K562 (cell line): ENCODE measurements around the gene PRDM16. TPM values are rescaled to one million over a fixed set of nuclear protein-coding genes. Genes with fewer than 3 reads are reported as not detected.

Experiments used
- ATAC-seq: fragments of 200-7000 bp; cut with Tn5 transposase; 3 replicates; pipeline ENCODE4 v1.9.1; 2020; ENCODE audit warnings: moderate library complexity
- BruUV-seq: library from RNA; stranded (reverse); fragments of 400-500 nt; replicated peaks from 2 replicates; lab custom pipeline; 2021; lab: Mats Ljungman, UMichigan
- CTCF ChIA-PET: fragments of 300-600 bp; formaldehyde crosslinking; extraction: SDS; loops from one replicate; lab custom pipeline; 2021; ENCODE audit warnings: low intra/inter-chr PET ratio; lab: Yijun Ruan, JAX
- POLR2A ChIA-PET: fragments of 300-600, 350-650 bp; sonication (Branson Sonifier 250); formaldehyde crosslinking; extraction: SDS; loops from one replicate; lab custom pipeline; 2021; ENCODE audit warnings: antibody characterized with exemption, inconsistent platforms; lab: Yijun Ruan, JAX
- DNase-seq, 4 experiments: peaks; one replicate each; pipeline versions ENCODE4 v3.0.0 to v3.0.0-alpha.2; 2011 to 2018; ENCODE audit warnings: low spot score in 3 of 4, mixed read lengths in 3 of 4; ENCODE audit errors: extremely low read depth in 1 of 4
- FAIRE-seq: peaks from 2 replicates; lab custom pipeline; 2011; peaks lifted over from hg19 to GRCh38; lab: Jason Lieb, UNC
- H2AFZ ChIP-seq: 2 replicates; pipeline ENCODE4 v1.6.0; 2011; ENCODE audit warnings: low read depth, low read length, control low read depth, inconsistent platforms
- H3K27ac ChIP-seq: fragments of 200-600 bp; 3 replicates; pipeline ENCODE4 v1.8.0; 2011; ENCODE audit warnings: low read depth, mild to moderate bottlenecking, control low read depth, inconsistent platforms, low read length, moderate library complexity, mixed read lengths; ENCODE audit errors: extremely low read depth
- H3K27me3 ChIP-seq, 2 experiments: fragments of 300-600 bp in 1 of 2; 2 replicates in 1 of 2; 3 replicates in 1 of 2; pipeline versions ENCODE4 v1.6.0 to v1.8.0; 2011; ENCODE audit warnings: inconsistent platforms in 2 of 2, low read length in 2 of 2, mild to moderate bottlenecking in 1 of 2, mixed read lengths in 1 of 2, moderate library complexity in 1 of 2; ENCODE audit not compliant: control insufficient read depth in 2 of 2, insufficient read depth in 2 of 2
- H3K36me3 ChIP-seq: fragments of 300-600 bp; 3 replicates; pipeline ENCODE4 v1.8.0; 2011; ENCODE audit warnings: mild to moderate bottlenecking, low read length, inconsistent platforms; ENCODE audit not compliant: control insufficient read depth, insufficient read depth
- H3K4me1 ChIP-seq, 2 experiments: fragments of 200-600 bp in 1 of 2; replicated peaks in 1 of 2; 2 replicates in 1 of 2; 3 replicates in 1 of 2; pipeline versions ENCODE4 v1.5.1 to v1.8.0; 2011; ENCODE audit warnings: inconsistent platforms in 2 of 2, low read length in 2 of 2, mild to moderate bottlenecking in 1 of 2, mixed read lengths in 1 of 2, moderate library complexity in 1 of 2; ENCODE audit not compliant: control insufficient read depth in 2 of 2, insufficient read depth in 2 of 2
- H3K4me2 ChIP-seq: 2 replicates; pipeline ENCODE4 v1.6.1; 2011; ENCODE audit warnings: low read length, control low read depth, inconsistent platforms, mixed read lengths; ENCODE audit not compliant: insufficient read depth
- H3K4me3 ChIP-seq: fragments of 200-600 bp; sonication (generic), shearing (Covaris generic); 2 replicates; pipeline ENCODE4 v1.5.1; 2016; ENCODE audit warnings: control low read depth, inconsistent platforms
- H3K79me2 ChIP-seq: fragments of 200-600 bp; 3 replicates; pipeline ENCODE4 v1.8.0; 2011; ENCODE audit warnings: low read length, inconsistent platforms; ENCODE audit not compliant: control insufficient read depth, insufficient read depth
- H3K9ac ChIP-seq, 2 experiments: 2 replicates each; pipeline versions ENCODE4 v1.6.0 to v1.6.1; 2011; ENCODE audit warnings: low read depth in 2 of 2, low read length in 2 of 2, control low read depth in 1 of 2, inconsistent platforms in 1 of 2, mild to moderate bottlenecking in 1 of 2, mixed read lengths in 1 of 2; ENCODE audit not compliant: insufficient read depth in 1 of 2
- H3K9me1 ChIP-seq: one replicate; pipeline ENCODE4 v1.6.0; 2011; ENCODE audit warnings: inconsistent platforms, mild to moderate bottlenecking, low read length, moderate library complexity; ENCODE audit not compliant: control insufficient read depth, insufficient read depth
- H3K9me3 ChIP-seq: replicated peaks from 2 replicates; pipeline ENCODE4 v1.5.1; 2011; ENCODE audit warnings: low read depth, low read length, inconsistent platforms; ENCODE audit not compliant: control insufficient read depth, insufficient read depth
- H4K20me1 ChIP-seq: replicated peaks from 2 replicates; pipeline ENCODE4 v1.6.1; 2011; ENCODE audit warnings: low read length, inconsistent platforms, mixed read lengths; ENCODE audit not compliant: control insufficient read depth, insufficient read depth
- CREBBP ChIP-seq: IDR thresholded peaks from one replicate; pipeline ENCODE4 v1.6.1; 2012; ENCODE audit warnings: low read depth, mild to moderate bottlenecking, control low read depth, inconsistent platforms, low read length
- PHF8 ChIP-seq: fragments of 200-600 bp; sonication (generic); IDR thresholded peaks from 2 replicates; pipeline ENCODE4 v1.6.1; 2012; ENCODE audit warnings: mixed run types, mild to moderate bottlenecking, inconsistent platforms, low read length, moderate library complexity, borderline replicate concordance
- TCF7 ChIP-seq: sonication (generic); IDR thresholded peaks from 2 replicates; pipeline ENCODE4 v1.6.1; 2016; ENCODE audit warnings: antibody characterized with exemption, borderline replicate concordance
- ZBED1 ChIP-seq: IDR thresholded peaks from 2 replicates; pipeline ENCODE4 v1.6.1; 2014
- WGBS: fragments of 100-300 bp; shearing (Covaris generic); methylation state at CpG from one replicate; pipeline ENCODE4 v1.1.6; 2016; ENCODE audit warnings: low coverage, mixed read lengths; ENCODE audit not compliant: insufficient coverage; ENCODE audit errors: missing lambda C conversion rate; 5-methylcytosine and 5-hydroxymethylcytosine counted together
- in situ Hi-C: fragments of 300-500 bp; cut with MboI; formaldehyde crosslinking; loops from 4 replicates; pipeline ENCODE4 v1.15.0; 2018; ENCODE audit warnings: inconsistent platforms, mixed read lengths
- intact Hi-C: fragments of 100-400 bp; cut with micrococcal nuclease; formaldehyde crosslinking; loops from 2 replicates; pipeline ENCODE4 v1.14.2; 2022
- polyA plus RNA-seq, 8 experiments: library from polyadenylated mRNA; depleted of rRNA in 4 of 8; stranded (reverse) in 5 of 8; unstranded in 3 of 8; fragments of >200 nt; fragmentation: Nextera tagmentation in 2 of 8; fragmentation: Illumina TruSeq in 1 of 8; extraction: Ambion mirVana in 2 of 8; extraction: Trizol in 1 of 8; gene quantifications; 2 replicates each; pipeline versions ENCODE4 v1.2.1 to v1.2.3, GENCODE V29; 2011 to 2014; ENCODE audit warnings: inconsistent platforms in 1 of 8, missing spikeins in 1 of 8
- total RNA-seq, 7 experiments: library from RNA; depleted of rRNA in 6 of 7; stranded (reverse); fragments of >200 nt in 6 of 7; fragmentation: Illumina TruSeq in 2 of 7; extraction: Trizol in 2 of 7; gene quantifications; 2 replicates each; pipeline versions ENCODE4 v1.2.1 to v1.2.3, GENCODE V29; 2011 to 2021; ENCODE audit warnings: low replicate concordance in 1 of 7
- TF ChIP-seq, protein P1 (sequence below): fragments of 250-450 bp; sonication (Bioruptor Pico); IDR thresholded peaks from 2 replicates; pipeline ENCODE4 v1.5.0; 2021; ENCODE audit warnings: mild to moderate bottlenecking, moderate library complexity

The PRDM16 gene
- total and polyA plus RNA-seq, 9 of the 15 experiments (the other 6 are each of a cell fraction or from before 2014, with no cell fraction given) = 0.10 to 0.27 TPM; not detected in 7

- H3K79me2 ChIP-seq = no peaks in the 10 kb centered on the region
- H3K36me3 ChIP-seq = no peaks in the 10 kb centered on the region
- ATAC-seq = no peak
- no peak overlapping the region for H3K4me2 ChIP-seq
- H2AFZ ChIP-seq = no peak overlapping the region
- BruUV-seq = no TSS peak
- H3K9ac ChIP-seq = no peak overlapping the region
- intact Hi-C loops (no loop called here), in situ Hi-C loops (no loop called here)
- H4K20me1 ChIP-seq = peaks cover 5% of the 10 kb centered on the region
- no peak for FAIRE-seq
- peaks cover 2 to 29% of the 10 kb centered on the region in 2 experiments; a peak in 2 of 5 replicates for H3K27me3 ChIP-seq
- CTCF ChIA-PET = no interaction called here
- POLR2A ChIA-PET = no interaction called here
- no peak overlapping the region for H3K4me3 ChIP-seq
- no peaks in the 10 kb centered on the region for H3K4me1 ChIP-seq
- 2% methylated on average over 16 of the region's 16 CpGs for WGBS
- H3K27ac ChIP-seq = no peak overlapping the region
- TF ChIP-seq ZBED1 (no peak), CREBBP (no peak), TCF7 (no peak), PHF8 (no peak)
- TF ChIP-seq, protein P1, sequence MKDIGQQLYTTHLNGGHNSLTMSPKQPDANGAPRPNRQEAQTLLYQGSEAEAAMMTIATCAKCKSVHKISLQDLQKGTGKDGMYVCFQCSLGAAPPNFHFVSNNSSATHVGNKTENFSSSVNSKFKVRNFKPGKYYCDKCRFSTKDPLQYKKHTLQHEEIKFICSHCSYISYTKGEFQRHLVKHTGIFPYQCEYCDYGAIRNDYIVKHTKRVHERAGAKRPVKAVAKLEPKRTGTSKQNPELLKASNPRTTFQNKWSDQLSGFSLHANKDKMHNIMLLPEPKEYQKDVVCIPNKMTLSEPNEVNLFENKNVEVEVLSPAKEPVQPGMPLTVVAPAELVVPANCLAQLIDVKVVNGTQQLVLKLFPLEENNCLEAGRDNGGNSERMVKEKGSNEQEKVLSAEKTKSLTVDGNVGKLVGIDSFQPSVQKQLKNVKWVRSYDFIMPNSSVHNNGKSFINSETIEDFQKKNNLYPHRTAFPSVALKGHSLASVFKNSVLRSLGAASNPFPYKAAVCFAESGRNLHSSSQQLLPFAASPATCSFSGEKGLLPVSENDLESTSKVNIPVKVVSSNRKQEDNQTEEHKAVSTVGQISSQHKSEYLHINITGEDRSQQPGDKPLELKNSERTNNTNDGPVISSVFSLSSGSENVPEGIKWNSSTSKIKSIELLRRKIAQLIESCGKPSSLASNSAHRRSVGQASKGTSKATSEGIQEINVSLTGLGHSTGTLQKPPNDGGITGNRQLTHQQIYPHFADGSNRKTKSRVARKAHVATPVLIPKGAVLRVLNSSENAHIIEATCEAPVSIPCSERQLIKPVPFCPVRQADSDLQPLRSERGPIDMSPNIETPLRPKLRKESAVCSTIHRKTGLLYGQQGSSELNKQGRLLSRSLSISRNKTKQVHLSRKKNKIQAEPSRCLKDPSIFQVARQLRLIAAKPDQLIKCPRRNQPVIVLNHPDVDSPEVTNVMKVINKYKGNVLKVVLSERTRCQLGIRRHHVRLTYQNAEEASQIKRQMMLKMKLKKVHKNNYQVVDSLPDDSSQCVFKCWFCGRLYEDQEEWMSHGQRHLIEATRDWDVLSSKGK (CRISPR knock-in tag) = no peak
- H3K9me3 ChIP-seq = no peaks in the 10 kb centered on the region
- no peaks in the 10 kb centered on the region for H3K9me1 ChIP-seq
- no peak for DNase-seq
These were observed 35.1 kb downstream of the PRDM16 start for GRCh38 chr1:3103967-3104677.
